Measurements from ENCODE around the gene ASTN2. TPM values are rescaled to one million over a fixed set of nuclear protein-coding genes. Genes with fewer than 3 reads are reported as not detected.

Gene ASTN2
- total and polyA plus RNA-seq, 10 donors, result 0.87 to 6.1 (median 3.7) TPM

GRCh38 chr9:117245175-117245829 lies 169.6 kb downstream of the ASTN2 start:
- WGBS, 5 donors, result 78 to 88% (median 80%) methylated on average over 8 of the region's 8 CpGs
- Histone ChIP-seq H3K27ac (no peak overlapping the region), H3K9me3 (no peaks in the 10 kb centered on the region), H3K27me3 (replicated peaks in 1 of 7) (no peaks in the 10 kb centered on the region), H3K4me3 (no peak overlapping the region), H3K36me3 (no peaks in the 10 kb centered on the region), H3K4me1 (no peaks in the 10 kb centered on the region)
- DNase-seq, result no peak
- intact Hi-C loops (cut with DNase I; ENCODE audit: low total_unique reads), result no loop called here
- TF ChIP-seq CTCF (IDR thresholded peaks at IDR 0.05 in 8 of 11, conservative IDR thresholded peaks at IDR 0.05 in 3 of 11) (no peak), POLR2A (IDR thresholded peaks at IDR 0.05) (no peak), POLR2AphosphoS5 (IDR thresholded peaks at IDR 0.05) (no peak)

- 69 to 83% (median 80%) methylated on average over 3 of the region's 3 CpGs for WGBS, 5 donors
- no peaks in the 10 kb centered on the region for H3K27me3 ChIP-seq (replicated peaks in 1 of 7)
- DNase-seq, result no peak
These were observed 172.8 kb downstream of the ASTN2 start for GRCh38 chr9:117242082-117242481.

GRCh38 chr9:117239428-117239827 lies 175.4 kb downstream of the ASTN2 start:
- no peaks in the 10 kb centered on the region for H3K36me3 ChIP-seq
- whole genome bisulfite sequencing, 5 donors, result 55 to 84% (median 70%) methylated on average over 1 of the region's 1 CpG
- intact Hi-C loops (cut with DNase I; ENCODE audit: low total_unique reads), result no loop called here
- TF ChIP-seq POLR2AphosphoS5 (IDR thresholded peaks at IDR 0.05) (no peak), POLR2A (IDR thresholded peaks at IDR 0.05) (no peak), CTCF (IDR thresholded peaks at IDR 0.05 in 8 of 11, conservative IDR thresholded peaks at IDR 0.05 in 3 of 11) (no peak)
- no peaks in the 10 kb centered on the region for H3K4me1 ChIP-seq
- DNase-seq, result no peak
- no peak overlapping the region for H3K4me3 ChIP-seq
- no peaks in the 10 kb centered on the region for H3K9me3 ChIP-seq
- no peak overlapping the region for H3K27ac ChIP-seq
- H3K27me3 ChIP-seq (replicated peaks in 1 of 7), result peaks cover 0 to under 1% (median 0%) of the 10 kb centered on the region in 7 donors

More at GRCh38 chr9:117242082-117242481, 172.8 kb downstream of the ASTN2 start:
- H3K9me3 ChIP-seq, result no peaks in the 10 kb centered on the region
- no peaks in the 10 kb centered on the region for H3K4me1 ChIP-seq
- no peaks in the 10 kb centered on the region for H3K36me3 ChIP-seq
- H3K27ac ChIP-seq, result no peak overlapping the region
- intact Hi-C loops (cut with DNase I; ENCODE audit: low total_unique reads), result no loop called here
- no peak overlapping the region for H3K4me3 ChIP-seq
- TF ChIP-seq POLR2A (IDR thresholded peaks at IDR 0.05) (no peak), POLR2AphosphoS5 (IDR thresholded peaks at IDR 0.05) (no peak), CTCF (IDR thresholded peaks at IDR 0.05 in 8 of 11, conservative IDR thresholded peaks at IDR 0.05 in 3 of 11) (no peak)

GRCh38 chr9:117234103-117234502 lies 180.8 kb downstream of the ASTN2 start:
- intact Hi-C loops (cut with DNase I; ENCODE audit: low total_unique reads), result no loop called here
- Histone ChIP-seq H3K27me3 (replicated peaks in 1 of 7) (peaks cover 0 to 6% (median 0%) of the 10 kb centered on the region in 7 donors), H3K4me1 (no peaks in the 10 kb centered on the region), H3K36me3 (no peaks in the 10 kb centered on the region), H3K4me3 (no peak overlapping the region), H3K27ac (no peak overlapping the region), H3K9me3 (no peaks in the 10 kb centered on the region)
- 69 to 78% (median 73%) methylated on average over 6 of the region's 6 CpGs for WGBS, 5 donors
- DNase-seq, result no peak
- no peak for TF ChIP-seq POLR2A (IDR thresholded peaks at IDR 0.05)
- TF ChIP-seq POLR2AphosphoS5 (IDR thresholded peaks at IDR 0.05), result no peak
- no peak for TF ChIP-seq CTCF (IDR thresholded peaks at IDR 0.05 in 8 of 11, conservative IDR thresholded peaks at IDR 0.05 in 3 of 11)

Measured in spleen (tissue), 11 donors.